Aorta (tissue), 5 donors: ENCODE data around the gene TWIST2. TPM values are rescaled to one million over a fixed set of nuclear protein-coding genes. Genes with fewer than 3 reads are reported as not detected.
A peak's percentile ranks its signal among the peaks of the same experiment; 100 is the strongest.

ENCODE experiments used
- ATAC-seq: fragments of 200-7000 bp; cut with Tn5 transposase; one replicate; pipeline ENCODE4 v1.9.1; 2022; ENCODE audit warnings: moderate library complexity; ENCODE audit not compliant: low FRiP score
- DNase-seq, 2 donors: peaks; one replicate each; pipeline ENCODE4 v3.0.0-alpha.2; 2020
- H3K27ac ChIP-seq, 2 donors: one replicate each; pipeline ENCODE4 v1.5.1; 2013; ENCODE audit warnings: low read length in 2 of 2, mild to moderate bottlenecking in 2 of 2, moderate library complexity in 2 of 2, control low read depth in 1 of 2, inconsistent platforms in 1 of 2, low read depth in 1 of 2
- H3K27me3 ChIP-seq, 2 donors: one replicate each; pipeline ENCODE4 v1.6.1; 2013; ENCODE audit warnings: control low read depth in 1 of 2, low read length in 1 of 2, mild to moderate bottlenecking in 1 of 2, moderate library complexity in 1 of 2; ENCODE audit not compliant: insufficient read depth in 2 of 2, control insufficient read depth in 1 of 2
- H3K36me3 ChIP-seq, 2 donors: one replicate each; pipeline ENCODE4 v1.6.1; 2013; ENCODE audit warnings: control low read depth in 1 of 2, low read length in 1 of 2, mild to moderate bottlenecking in 1 of 2; ENCODE audit not compliant: insufficient read depth in 2 of 2, control insufficient read depth in 1 of 2
- H3K4me1 ChIP-seq, 2 donors: one replicate each; pipeline ENCODE4 v1.6.1; 2013; ENCODE audit warnings: low read length in 2 of 2, control low read depth in 1 of 2, mild to moderate bottlenecking in 1 of 2, moderate library complexity in 1 of 2; ENCODE audit not compliant: insufficient read depth in 2 of 2, control insufficient read depth in 1 of 2
- H3K4me3 ChIP-seq, 2 donors: one replicate each; pipeline ENCODE4 v1.5.1; 2013; ENCODE audit warnings: low read length in 2 of 2, control low read depth in 1 of 2, mild to moderate bottlenecking in 1 of 2
- H3K9me3 ChIP-seq: one replicate; pipeline ENCODE4 v1.6.1; 2013; ENCODE audit warnings: mild to moderate bottlenecking, low read length; ENCODE audit not compliant: control insufficient read depth
- WGBS, 2 donors: extraction: QIAGEN DNeasy Blood & Tissue Kit; methylation state at CpG; one replicate each; pipeline ENCODE4 v1.1.7; 2013; 5-methylcytosine and 5-hydroxymethylcytosine counted together
- intact Hi-C, 2 donors: fragments of 100-400 bp; cut with DNase I; formaldehyde crosslinking; loops; one replicate each; pipeline versions ENCODE4 v1.14.2 to v1.15.0; 2022
- polyA plus RNA-seq, 2 donors: library from polyadenylated mRNA; stranded (reverse); fragments of 200-250 nt; gene quantifications; one replicate each; pipeline ENCODE4 v1.2.3, GENCODE V29; 2013
- total RNA-seq, 2 donors: library from RNA; stranded (reverse); fragmentation: NEBNext Ultra II Directional; extraction: Animal tissue kit (Norgen Biotek cat#: 25700); gene quantifications; one replicate each; pipeline ENCODE4 v1.2.1, GENCODE V29; 2021
- donor health status: healthy with polysubstance abuse.
- donor health status: Bipolar disorder and iron deficiency.
- donor health status: DM: no; HTN: no; CAD: no.
- donor health status: DM: no; HTN: no; CAD: no.
- donor health status: DM: yes; HTN: yes; CAD: no.

The TWIST2 gene
- total and polyA plus RNA-seq, 4 donors, result 6.0 to 20.8 (median 14.6) TPM

DNA sequence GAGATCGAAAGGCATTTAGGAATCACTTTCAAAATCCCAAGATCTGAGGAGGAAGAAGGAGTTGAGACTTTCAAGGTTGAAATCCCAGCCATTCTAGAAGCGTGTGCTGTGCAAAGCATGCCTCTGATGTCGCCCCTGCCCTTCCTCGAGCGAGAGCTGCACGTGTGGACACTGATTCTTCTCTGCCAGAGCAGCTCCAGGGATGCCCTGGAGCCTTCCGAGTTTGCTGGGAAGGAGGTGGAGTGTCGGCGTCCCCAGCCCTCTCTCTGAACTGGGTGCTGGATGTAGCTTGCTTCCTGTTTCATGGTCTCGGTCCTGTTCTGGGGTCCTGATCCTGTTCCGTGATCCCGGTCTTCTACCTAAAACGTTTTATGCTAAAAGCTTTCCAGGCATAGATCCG lies 76.1 kb downstream of the TWIST2 start:
- Histone ChIP-seq H3K9me3 (no peaks in the 10 kb centered on the region), H3K27me3 (no peaks in the 10 kb centered on the region), H3K4me3 (no peak overlapping the region), H3K27ac (no peak overlapping the region), H3K36me3 (no peaks in the 10 kb centered on the region), H3K4me1 (no peaks in the 10 kb centered on the region)
- WGBS, 2 donors, result 93 to 94% methylated on average over 14 of the region's 14 CpGs
- ATAC-seq (no peak), DNase-seq (peak in 1 of 2 donors; percentile 55)
- intact Hi-C loops, result no loop called here

DNA sequence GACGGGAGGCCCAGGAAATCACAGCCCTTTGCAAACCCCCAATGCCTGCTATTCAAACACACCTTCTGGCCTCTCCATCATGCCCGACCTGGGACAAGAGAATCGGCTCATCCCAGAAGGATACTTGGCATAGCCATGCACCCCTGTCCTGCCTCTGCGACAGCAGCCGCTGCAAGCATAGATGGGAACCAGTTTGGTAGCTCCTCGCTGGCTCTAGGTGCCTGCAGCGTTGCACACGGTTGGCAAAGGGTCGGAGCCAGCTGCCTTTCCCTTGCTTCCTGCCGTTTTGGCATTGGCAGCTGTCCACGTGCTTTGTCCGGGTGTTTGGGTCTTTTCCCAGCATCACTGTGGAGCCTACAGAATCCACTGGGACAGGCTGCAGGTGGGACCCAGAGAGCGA lies 76.9 kb downstream of the TWIST2 start:
- Histone ChIP-seq H3K9me3 (no peaks in the 10 kb centered on the region), H3K4me3 (no peak overlapping the region), H3K27me3 (no peaks in the 10 kb centered on the region), H3K27ac (no peak overlapping the region), H3K4me1 (no peaks in the 10 kb centered on the region), H3K36me3 (no peaks in the 10 kb centered on the region)
- DNase-seq, result peak in 1 of 2 donors; percentile 56
- intact Hi-C loops, result no loop called here
- ATAC-seq, result peak; percentile 2
- 33 to 34% methylated on average over 13 of the region's 13 CpGs for WGBS, 2 donors

DNA sequence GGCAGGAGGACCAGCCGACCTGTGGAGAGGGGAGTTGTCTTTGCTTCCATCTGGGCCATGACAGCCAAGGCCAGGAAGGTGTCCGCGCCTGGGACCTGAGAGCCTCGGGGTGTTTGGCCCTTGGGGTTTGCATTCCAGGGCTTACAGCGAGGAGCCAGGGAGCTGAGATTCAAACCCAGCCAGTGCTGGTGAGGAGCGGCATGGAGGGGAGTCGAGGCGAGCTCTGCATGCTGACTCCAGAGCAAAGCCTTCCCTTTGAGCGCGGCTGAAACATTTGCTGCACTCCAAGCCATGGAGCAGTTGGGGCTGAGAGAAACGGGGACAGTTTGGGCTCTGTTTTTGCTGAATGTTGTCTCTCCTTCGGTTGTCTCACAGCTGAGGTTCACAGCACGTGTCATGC lies 77.4 kb downstream of the TWIST2 start:
- no peak overlapping the region for H3K4me3 ChIP-seq
- DNase-seq (peak in 1 of 2 donors; percentile 52), ATAC-seq (no peak)
- no peak overlapping the region for H3K27ac ChIP-seq
- H3K36me3 ChIP-seq, result no peaks in the 10 kb centered on the region
- no peaks in the 10 kb centered on the region for H3K4me1 ChIP-seq
- intact Hi-C loops, result no loop called here
- H3K9me3 ChIP-seq, result no peaks in the 10 kb centered on the region
- H3K27me3 ChIP-seq, result no peaks in the 10 kb centered on the region
- 77 to 83% methylated on average over 13 of the region's 13 CpGs for WGBS, 2 donors

DNA sequence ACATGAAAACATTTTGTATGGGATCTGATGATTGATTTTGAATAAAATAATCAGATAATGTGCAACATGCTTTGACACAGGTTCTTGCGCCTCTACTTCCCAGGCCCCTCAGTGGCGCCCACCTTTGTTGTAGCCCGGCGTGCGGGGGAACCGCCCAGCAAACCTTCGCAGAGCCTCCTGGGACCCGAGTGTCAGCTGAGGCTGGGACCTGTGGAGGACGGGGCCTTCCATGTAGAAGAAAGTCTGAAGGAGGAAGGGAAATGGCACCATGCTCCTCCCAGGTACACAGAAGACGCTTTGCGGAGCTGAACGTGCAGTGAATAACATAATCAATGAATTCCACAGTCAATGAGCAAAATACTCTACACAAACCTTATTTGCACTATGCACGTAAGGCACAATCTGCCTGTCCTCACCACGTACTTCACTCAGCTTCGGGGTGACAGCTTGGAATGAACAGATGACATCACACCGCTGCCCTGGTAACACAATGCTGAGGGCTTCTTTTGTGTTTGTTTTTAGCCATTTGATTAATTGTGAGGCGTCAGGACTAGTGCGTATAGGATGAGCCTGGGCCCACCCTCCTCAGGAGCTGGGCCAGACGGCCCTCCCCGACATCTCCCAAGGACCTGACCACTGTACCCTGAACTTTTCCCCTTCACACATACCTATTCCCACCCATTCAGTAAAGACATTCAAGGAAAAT lies 78.1 kb downstream of the TWIST2 start:
- 95 to 96% methylated on average over 20 of the region's 20 CpGs for WGBS, 2 donors
- Histone ChIP-seq H3K4me3 (no peak overlapping the region), H3K4me1 (no peaks in the 10 kb centered on the region), H3K27ac (no peak overlapping the region), H3K27me3 (no peaks in the 10 kb centered on the region), H3K9me3 (no peaks in the 10 kb centered on the region), H3K36me3 (no peaks in the 10 kb centered on the region)
- peak in 1 of 2 donors; percentile 65 for DNase-seq
- intact Hi-C loops, result no loop called here
- no peak for ATAC-seq

DNA sequence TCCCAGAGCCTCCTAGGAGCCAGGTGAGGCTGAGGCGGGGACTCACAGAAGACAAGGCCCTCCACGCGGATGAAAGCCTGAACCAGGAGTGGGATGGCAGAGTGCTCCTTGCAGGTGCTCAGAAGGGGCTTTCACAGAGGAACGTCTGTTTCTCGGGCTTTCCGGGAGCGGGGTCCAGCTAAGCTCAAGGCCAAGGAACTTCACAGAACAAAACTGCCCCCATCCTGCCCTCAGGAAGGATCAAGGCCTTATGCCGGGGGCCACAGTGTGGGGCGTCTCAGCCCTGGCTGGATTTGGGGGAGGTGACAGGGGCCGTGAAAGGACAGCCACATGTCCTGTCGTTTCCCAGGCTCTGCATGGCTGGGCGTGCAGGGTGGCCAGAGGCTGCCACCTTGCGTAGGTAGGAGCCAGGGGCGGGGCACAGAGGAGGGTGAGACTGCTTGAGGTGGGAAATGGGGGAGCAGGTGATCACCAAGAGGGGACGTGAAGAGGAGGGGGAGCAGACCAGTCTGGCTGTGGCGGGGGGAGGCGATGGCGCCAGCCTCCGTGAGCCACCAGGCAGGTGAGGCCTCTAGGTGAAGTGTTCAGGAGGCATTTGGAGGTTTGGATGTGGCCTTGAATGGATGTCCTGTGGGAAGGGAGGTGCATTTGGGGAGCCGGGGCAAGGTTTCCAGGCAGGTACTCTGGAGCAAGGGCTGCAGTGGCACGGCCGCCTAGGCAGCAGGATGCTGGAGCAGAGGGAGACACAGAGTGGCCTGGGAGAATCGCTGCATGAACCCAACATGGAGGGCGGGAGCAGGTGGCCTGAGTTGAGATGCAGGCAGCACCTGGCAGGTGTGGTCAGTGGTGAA lies 79.1 kb downstream of the TWIST2 start:
- peak in 1 of 2 donors; percentile 55 for DNase-seq
- no peaks in the 10 kb centered on the region for H3K36me3 ChIP-seq
- no peak for ATAC-seq
- no peaks in the 10 kb centered on the region for H3K4me1 ChIP-seq
- intact Hi-C loops, result no loop called here
- H3K27ac ChIP-seq, result no peak overlapping the region
- H3K9me3 ChIP-seq, result no peaks in the 10 kb centered on the region
- WGBS, 2 donors, result 93 to 96% methylated on average over 24 of the region's 24 CpGs
- no peaks in the 10 kb centered on the region for H3K27me3 ChIP-seq
- H3K4me3 ChIP-seq, result no peak overlapping the region

DNA sequence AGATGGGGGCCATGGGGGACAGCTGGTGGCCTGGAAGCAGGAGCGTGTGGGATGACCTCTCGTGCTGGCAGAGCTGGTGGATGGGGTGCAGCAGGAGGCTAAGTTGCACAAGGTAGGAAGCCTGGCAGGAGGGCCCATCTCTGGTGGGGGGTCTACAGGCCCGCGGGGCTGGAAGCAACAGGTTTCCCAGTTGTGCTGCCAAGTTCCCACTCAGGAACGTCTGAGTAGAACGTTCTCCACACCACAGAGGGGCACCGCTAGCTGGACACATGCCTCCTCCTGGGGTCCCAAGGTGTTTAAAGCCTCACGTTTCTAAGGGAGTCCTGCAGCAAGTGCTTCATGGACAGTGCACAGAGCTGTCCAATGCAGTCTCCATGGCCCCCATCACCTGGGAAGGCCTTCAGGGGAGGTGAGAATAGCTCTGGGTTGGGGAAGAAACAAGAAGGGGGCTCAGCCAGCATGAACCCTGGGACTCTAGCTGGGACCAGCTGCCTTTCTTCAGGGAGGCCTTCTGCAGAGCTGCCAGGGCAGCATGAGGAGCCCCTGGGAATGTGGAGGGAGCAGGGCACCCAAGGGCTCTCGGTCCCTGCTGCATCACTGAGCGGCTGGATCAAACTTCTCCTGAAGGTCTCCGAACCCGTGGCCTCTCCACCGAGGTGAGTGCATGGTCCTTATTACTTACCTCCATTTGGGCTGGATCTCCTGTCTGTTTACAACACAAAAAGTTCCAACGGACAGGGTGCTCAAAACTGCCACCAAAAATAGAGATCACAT lies 80.0 kb downstream of the TWIST2 start:
- WGBS, 2 donors, result 88 to 90% methylated on average over 14 of the region's 14 CpGs
- H3K4me3 ChIP-seq, result no peak overlapping the region
- ATAC-seq (peak; percentile 13), DNase-seq (peak in 1 of 2 donors; percentile 66)
- intact Hi-C loops, result no loop called here
- no peak overlapping the region for H3K27ac ChIP-seq
- H3K36me3 ChIP-seq, result no peaks in the 10 kb centered on the region
- H3K27me3 ChIP-seq, result no peaks in the 10 kb centered on the region
- no peaks in the 10 kb centered on the region for H3K4me1 ChIP-seq
- no peaks in the 10 kb centered on the region for H3K9me3 ChIP-seq

DNA sequence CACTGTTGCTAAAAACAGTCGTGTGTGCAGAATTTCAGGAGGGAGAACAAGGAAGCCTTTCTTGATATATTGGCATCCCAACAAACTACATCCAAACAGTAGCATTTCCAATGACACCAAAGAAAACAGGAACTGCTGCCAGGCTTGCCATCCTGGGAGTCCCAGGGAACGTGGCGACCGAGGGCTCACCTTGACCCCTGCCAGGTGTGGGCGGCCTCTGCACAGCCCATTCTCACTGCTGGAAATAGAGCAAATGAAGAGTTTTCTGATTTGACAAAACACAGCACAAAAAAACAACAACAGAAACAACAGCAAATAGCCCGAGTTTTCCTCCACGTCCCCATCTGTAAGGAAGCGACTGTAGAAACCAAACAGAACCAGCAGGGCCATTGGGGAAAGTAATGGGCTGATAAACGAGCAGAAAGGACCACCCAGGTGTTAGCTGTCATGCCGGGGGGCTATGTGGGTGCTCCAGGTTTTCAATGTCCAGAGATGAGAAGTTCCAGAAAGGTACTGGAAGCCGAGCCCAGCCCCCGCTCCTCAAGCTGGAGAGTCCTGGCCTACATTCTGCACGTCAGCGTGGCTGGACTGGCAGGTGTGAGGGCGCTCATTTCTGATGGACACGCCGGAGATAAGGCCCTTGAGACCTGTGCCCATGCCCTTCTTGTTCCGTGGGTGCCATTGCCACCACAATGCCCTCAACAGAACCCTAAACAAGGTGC lies 80.8 kb downstream of the TWIST2 start:
- no peak overlapping the region for H3K27ac ChIP-seq

More for the DNA sequence above, 80.8 kb downstream of the TWIST2 start:
- peak in 1 of 2 donors; percentile 67 for DNase-seq
- Histone ChIP-seq H3K4me1 (no peaks in the 10 kb centered on the region), H3K27me3 (no peaks in the 10 kb centered on the region), H3K9me3 (no peaks in the 10 kb centered on the region), H3K4me3 (no peak overlapping the region), H3K36me3 (no peaks in the 10 kb centered on the region)
- 93 to 94% methylated on average over 18 of the region's 18 CpGs for WGBS, 2 donors
- intact Hi-C loops, result no loop called here
- ATAC-seq, result no peak
